SK-MEL-5 (cell line): ENCODE measurements around the gene CTTN. TPM values are rescaled to one million over a fixed set of nuclear protein-coding genes. Genes with fewer than 3 reads are reported as not detected.

ENCODE experiments used
- DNase-seq: peaks from one replicate; pipeline ENCODE4 v3.0.0-alpha.2; 2016; ENCODE audit warnings: low read depth, low spot score
- in situ Hi-C: cut with HindIII; loops from 2 replicates; pipeline ENCODE4 v1.10.0; 2016; ENCODE audit warnings: low sequenced_read_pairs, high pct_unique_total_duplicates, low pct_unique_long_range_greater_than_20kb
- total RNA-seq: library from RNA; depleted of rRNA; stranded (reverse); fragments of >200 nt; shearing (Covaris generic); gene quantifications from 2 replicates; pipeline ENCODE4 v1.2.3, GENCODE V29; 2014

The CTTN gene
- total RNA-seq, 1 experiment from 2014 or later, result 651 TPM

GRCh38 chr11:70460111-70460510 lies 61.8 kb downstream of the CTTN start:
- no peak for DNase-seq
- in situ Hi-C loops, result no loop called here

- in situ Hi-C loops, result no loop called here
- DNase-seq, result no peak
These were observed 62.6 kb downstream of the CTTN start for GRCh38 chr11:70460964-70461363.

GRCh38 chr11:70462818-70463477 lies 64.6 kb downstream of the CTTN start:
- in situ Hi-C loops, result no loop called here
- no peak for DNase-seq

- DNase-seq, result no peak
- in situ Hi-C loops, result no loop called here
These were observed 65.3 kb downstream of the CTTN start for GRCh38 chr11:70463478-70464255.

GRCh38 chr11:70464509-70465361 lies 66.4 kb downstream of the CTTN start:
- in situ Hi-C loops, result no loop called here
- no peak for DNase-seq

- in situ Hi-C loops, result no loop called here
- peak; percentile 49 for DNase-seq
These were observed 67.8 kb downstream of the CTTN start for GRCh38 chr11:70466154-70466553.

GRCh38 chr11:70466596-70466995 lies 68.3 kb downstream of the CTTN start:
- no peak for DNase-seq
- in situ Hi-C loops, result no loop called here

GRCh38 chr11:70467201-70468085 lies 69.1 kb downstream of the CTTN start:
- DNase-seq, result peak; percentile 89
- in situ Hi-C loops, result no loop called here

GRCh38 chr11:70468256-70469195 lies 70.2 kb downstream of the CTTN start:
- in situ Hi-C loops, result no loop called here

GRCh38 chr11:70470127-70470526 lies 71.8 kb downstream of the CTTN start:
- DNase-seq, result peak; percentile 46
- in situ Hi-C loops, result no loop called here

More at GRCh38 chr11:70468256-70469195, 70.2 kb downstream of the CTTN start:
- DNase-seq, result peak; percentile 54

GRCh38 chr11:70471254-70471653 lies 72.9 kb downstream of the CTTN start:
- peak; percentile 84 for DNase-seq

GRCh38 chr11:70472240-70472639 lies 73.9 kb downstream of the CTTN start:
- in situ Hi-C loops, result no loop called here
- DNase-seq, result no peak

More at GRCh38 chr11:70471254-70471653, 72.9 kb downstream of the CTTN start:
- in situ Hi-C loops, result no loop called here

- DNase-seq, result no peak
- in situ Hi-C loops, result no loop called here
These were observed 75.0 kb downstream of the CTTN start for GRCh38 chr11:70473186-70473872.

- DNase-seq, result no peak
- in situ Hi-C loops, result no loop called here
These were observed 75.8 kb downstream of the CTTN start for GRCh38 chr11:70473873-70474690.

GRCh38 chr11:70474710-70475109 lies 76.4 kb downstream of the CTTN start:
- in situ Hi-C loops, result no loop called here
- no peak for DNase-seq
